Breast epithelium (tissue), 3 donors: ENCODE data around the gene CWC27.

Source experiments
- CTCF ChIP-seq, 3 donors: fragments of 450-650 bp; IDR thresholded peaks; one replicate each; pipeline ENCODE4 v1.5.1; 2016 to 2017; ENCODE audit warnings: antibody characterized with exemption in 3 of 3, mild to moderate bottlenecking in 3 of 3, moderate library complexity in 3 of 3
- POLR2A ChIP-seq: fragments of 450-650 bp; IDR thresholded peaks from one replicate; pipeline ENCODE4 v1.6.1; 2016; ENCODE audit warnings: antibody characterized with exemption, mild to moderate bottlenecking, moderate library complexity
- POLR2AphosphoS5 ChIP-seq, 3 donors: sonication (generic); formaldehyde crosslinking; IDR thresholded peaks; one replicate each; pipeline ENCODE4 v1.6.1; 2017; ENCODE audit warnings: antibody characterized with exemption in 3 of 3

- TF ChIP-seq CTCF (IDR thresholded peaks at IDR 0.05): no peak
- no peak for TF ChIP-seq POLR2AphosphoS5 (IDR thresholded peaks at IDR 0.05)
- TF ChIP-seq POLR2A: no peak
These were observed 131.9 kb downstream of the CWC27 start for GRCh38 chr5:64900618-64901017.
